Stimulated activated CD8-positive, alpha-beta memory T cell treated with anti-CD3 and anti-CD28 coated beads, Interleukin-4, amount 100 ng/mL, for 24 hours (primary cell): ENCODE results near the gene FBXW9.
"Not testable (repeated sequence)": the region's sequence is repeated elsewhere in the genome, so short reads cannot be mapped to it uniquely, and the experiment has no call there.

Experiments used
- DNase-seq: peaks from one replicate; pipeline ENCODE4 v3.0.0-alpha.2; 2020; ENCODE audit warnings: low read depth

The FBXW9 gene

DNA sequence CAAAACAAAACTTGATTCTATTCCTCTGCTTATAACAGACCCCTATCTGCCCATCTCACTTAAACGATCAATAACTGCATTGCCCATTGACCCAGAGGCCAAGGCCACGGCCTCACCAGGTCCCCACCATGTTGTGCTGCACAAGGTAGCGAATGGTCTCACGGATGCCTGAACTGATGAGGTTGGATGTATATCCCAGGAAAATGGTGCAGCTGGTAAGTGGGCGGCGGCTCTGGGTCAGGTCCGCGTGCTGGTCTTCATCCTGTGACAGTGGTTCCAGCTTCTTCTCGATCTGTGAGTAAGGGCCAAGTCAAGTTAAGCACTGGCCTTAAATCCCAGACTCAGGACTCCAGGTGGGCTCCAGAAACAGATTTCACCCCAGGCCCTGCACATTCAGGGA lies 16.4 kb downstream of the FBXW9 start:
- DNase-seq: no peak

DNA sequence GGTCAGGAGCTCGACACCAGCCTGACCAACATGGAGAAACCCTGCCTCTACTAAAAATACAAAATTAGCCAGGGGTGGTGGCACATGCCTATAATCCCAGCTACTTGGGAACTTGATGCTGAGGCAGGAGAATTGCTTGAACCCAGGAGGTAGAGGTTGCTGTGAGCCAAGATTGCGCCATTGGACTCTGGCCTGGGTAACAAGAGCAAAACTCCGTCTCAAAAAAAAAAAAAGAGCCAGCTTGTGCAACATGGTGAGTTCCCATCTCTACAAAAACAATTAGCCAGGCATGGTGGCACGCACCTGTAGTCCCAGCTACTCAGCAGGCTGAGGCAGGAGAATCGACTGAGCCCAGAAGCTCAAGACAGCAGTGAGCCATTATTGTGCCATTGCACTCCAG lies 18.4 kb downstream of the FBXW9 start:
- not testable (repeated sequence) for DNase-seq

DNA sequence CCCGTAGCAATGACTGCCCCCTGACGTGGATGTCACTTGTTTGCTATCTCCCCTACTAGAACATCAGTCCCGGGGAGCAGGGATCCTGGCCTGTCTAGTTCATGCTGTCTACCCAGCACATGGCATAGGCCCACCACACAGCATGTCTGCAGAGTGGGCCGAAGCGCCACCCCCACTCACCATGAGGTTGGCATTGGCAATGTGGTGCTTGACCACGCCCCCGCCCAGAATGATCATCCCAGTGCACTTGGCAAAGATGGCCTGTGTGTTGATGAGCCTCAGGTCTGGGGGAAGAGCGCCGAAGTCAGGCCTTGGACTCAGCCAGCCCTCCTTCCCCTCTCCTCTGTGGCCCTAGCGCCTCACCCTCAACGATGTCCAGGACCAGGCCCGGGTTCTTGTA lies 19.5 kb downstream of the FBXW9 start:
- no peak for DNase-seq

GRCh38 chr19:12676384-12676792 lies 20.0 kb downstream of the FBXW9 start:
- DNase-seq: peak; percentile 84

DNA sequence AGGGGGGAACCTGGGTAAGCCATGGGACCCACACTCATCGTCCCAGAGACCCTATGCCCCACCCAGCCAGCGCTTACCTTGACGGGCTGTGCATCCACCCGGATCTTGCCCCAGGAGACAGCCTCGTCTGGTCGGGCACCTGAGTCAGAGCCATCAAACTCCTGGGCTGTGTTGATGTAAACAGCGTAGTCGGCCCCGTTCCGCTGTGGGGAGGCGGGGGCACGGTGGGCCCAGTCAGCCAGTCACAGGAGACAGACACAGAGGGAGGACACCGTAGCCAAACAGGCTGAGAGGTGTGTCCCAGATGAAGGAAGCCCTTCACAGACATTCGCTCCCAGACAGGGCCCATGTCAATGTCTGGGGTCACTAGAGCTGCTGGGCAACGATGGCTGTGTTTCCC lies 20.5 kb downstream of the FBXW9 start:
- DNase-seq: no peak

DNA sequence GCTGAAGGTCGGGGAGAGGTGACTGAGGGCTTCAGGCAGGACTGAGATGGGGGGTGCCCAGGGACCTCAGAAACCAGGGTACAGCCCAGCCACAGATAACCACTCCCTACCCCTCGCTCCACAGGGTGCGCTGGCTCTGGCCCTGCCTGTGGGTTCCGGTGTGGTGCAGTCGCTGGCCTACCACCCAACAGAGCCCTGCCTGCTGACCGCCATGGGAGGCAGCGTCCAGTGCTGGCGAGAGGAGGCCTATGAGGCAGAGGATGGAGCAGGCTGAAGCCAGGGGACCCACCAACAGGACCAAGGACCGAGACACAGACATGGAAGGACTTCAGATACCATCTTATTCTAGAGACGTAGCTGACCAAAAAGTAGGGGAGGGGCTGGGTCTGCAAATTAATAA lies 21.0 kb downstream of the FBXW9 start:
- DNase-seq: no peak

DNA sequence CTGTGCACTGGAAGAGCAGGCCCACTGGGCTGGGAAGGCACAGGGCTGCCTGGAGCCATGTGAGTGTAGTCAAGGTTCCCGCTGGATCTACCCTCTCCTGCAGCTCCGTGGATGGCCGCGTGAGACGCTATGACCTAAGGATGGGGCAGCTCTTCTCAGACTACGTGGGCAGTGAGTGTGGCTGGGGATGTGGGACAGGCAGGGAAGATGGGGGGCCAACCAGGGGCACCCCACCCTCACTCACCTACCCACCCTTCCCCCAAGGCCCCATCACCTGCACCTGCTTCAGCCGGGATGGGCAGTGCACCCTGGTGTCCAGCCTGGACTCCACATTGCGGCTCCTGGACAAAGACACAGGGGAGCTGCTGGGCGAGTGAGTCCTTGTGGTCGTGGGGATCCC lies 23.7 kb downstream of the FBXW9 start:
- no peak for DNase-seq

DNA sequence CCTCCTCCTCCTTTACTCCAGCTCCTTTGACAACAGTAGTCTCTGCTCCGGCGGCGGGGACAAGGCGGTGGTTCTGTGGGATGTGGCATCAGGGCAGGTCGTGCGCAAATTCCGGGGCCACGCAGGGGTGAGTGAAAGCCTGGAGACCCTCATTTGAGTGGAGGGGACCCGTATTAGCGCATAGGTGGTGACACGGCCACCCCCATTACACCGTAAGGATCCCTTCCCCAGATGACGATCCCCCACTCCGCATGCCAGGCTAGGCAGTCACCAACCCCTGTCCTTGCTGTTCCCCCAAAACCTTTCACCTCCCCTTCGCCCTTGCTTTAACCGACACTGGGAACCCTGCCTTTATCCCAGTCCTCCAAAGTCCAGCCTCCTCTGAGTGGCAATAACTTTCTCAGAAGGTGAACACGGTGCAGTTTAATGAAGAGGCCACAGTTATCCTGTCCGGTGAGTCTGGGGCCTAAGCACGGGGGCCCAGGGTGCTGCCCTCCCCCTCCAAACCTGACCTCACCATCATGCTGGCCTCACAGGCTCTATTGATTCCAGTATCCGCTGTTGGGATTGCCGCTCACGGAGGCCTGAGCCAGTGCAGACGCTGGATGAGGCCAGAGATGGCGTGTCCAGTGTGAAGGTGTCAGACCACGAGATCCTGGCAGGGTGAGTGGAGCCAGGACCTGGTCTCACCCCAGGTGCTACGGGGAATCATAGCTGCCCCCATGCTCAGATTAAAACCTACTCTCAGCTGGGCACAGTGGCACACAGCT lies 26.1 kb downstream of the FBXW9 start:
- DNase-seq: no peak

DNA sequence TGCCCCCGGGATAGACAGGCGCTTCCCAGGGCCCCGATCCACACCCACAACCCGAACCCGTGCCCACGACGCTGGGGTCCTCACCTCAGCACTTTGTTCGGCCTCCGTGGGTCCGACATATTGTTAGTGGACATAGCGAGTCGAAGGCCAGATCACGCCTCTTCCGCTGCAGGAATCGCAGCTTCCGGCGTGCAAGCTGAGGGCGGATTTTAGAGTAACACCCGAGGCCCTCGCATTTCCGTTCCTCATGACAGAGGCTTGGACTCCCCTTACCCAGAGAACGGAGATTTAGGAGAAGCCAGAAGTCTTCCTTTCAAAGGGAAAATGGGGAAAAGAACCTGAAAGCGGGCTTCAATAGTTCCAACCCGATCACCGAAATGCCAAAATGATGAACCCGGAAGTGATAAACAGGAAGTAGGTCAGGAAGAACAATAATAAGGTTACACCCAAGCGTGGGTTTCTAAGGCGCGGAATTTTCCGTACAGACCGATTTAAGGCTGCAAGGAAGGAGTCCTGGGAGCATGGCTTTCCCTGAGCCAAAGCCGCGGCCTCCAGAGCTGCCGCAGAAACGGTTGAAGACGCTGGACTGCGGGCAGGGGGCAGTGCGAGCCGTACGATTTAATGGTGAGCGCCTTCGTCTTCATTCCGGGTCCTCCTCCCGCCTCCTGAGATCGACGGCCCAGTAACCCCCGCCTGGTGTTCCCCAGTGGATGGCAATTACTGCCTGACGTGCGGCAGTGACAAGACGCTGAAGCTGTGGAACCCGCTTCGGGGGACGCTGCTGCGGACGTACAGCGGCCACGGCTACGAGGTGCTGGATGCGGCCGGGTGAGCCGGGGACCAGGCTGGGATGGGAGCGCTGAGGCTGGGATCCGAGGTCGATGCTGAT lies 26.9 kb downstream of the FBXW9 start:
- peak; percentile 62 for DNase-seq

GRCh38 chr19:12668932-12669269 lies 27.5 kb downstream of the FBXW9 start:
- peak; percentile 47 for DNase-seq

- DNase-seq: no peak
Measured at GRCh38 chr19:12668346-12668745, 28.1 kb downstream of the FBXW9 start.

DNA sequence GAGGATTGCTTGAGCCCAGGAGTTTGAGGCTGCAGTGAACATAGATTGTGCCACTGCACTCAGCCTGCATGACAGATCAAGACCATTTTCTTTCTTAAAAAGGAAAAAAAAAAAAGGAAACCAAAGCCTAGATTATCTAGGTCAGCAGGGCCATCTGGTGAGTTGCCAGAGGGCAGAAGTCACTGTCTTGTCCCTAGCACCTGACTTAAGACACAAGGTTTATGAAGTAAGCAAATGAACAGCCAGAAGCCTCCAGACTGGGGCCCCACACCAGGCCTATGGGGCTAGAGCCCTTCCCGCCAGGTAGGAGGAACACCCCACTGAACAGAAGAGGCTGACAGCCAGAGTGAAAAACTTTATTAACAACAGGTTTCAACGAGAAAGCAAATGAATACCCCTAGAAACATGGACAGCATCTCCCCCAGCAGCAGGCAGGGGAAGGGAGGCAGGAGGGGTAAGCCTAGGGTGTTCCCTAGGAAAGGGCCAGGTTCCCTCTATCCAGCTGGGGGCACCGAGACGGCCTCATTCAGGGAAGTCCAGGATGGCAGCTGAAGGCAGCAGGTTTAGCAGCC lies 28.6 kb downstream of the FBXW9 start:
- DNase-seq: no peak

DNA sequence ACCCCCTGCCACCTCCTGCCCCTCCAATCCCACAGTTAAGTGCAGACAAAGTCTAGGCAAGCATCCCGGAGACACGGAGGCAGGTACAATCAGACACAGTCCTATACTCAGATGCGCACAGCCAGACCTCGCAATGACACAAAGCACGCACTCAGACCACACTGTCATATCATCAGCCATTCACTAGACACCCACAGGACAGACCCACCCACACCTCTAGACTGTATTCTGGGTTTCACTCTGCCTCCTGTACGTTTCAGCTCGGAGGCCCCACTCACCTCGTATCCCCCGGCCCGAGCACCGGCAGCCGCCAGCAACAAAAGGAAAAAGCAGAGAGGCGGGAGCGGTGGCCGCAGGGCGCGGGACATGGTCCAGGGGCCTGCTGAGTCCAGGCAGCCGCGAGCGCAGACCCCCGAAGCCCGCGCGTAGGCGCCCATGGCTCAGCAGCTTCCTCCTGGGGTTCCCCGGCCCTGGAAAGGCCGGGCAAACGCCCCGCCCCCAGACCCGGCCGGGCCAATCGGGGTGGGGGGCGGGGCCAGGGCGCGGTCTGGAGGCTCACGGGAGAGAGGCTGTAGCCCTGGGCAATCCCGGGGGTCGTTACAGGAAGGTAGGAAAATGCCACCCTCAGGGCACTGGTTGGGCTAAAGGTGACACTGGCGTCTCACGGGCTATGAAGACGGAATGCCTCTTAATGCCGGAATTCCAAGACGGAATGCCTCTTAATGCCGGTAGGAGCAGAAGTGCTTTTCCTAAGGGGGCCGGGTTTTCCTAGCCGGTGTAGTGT lies 30.0 kb downstream of the FBXW9 start, which contains the start of the genes MAN2B1 and WDR83:
Gene MAN2B1 (minus strand): TSS at position 478 of the 784 bp plus-strand sequence. CDS start 41 bp downstream, at position 437.
Gene WDR83 (plus strand): TSS at position 543 of the 784 bp plus-strand sequence. CDS start 2,984 bp downstream, outside the sequence.
- DNase-seq: peak; percentile 75

DNA sequence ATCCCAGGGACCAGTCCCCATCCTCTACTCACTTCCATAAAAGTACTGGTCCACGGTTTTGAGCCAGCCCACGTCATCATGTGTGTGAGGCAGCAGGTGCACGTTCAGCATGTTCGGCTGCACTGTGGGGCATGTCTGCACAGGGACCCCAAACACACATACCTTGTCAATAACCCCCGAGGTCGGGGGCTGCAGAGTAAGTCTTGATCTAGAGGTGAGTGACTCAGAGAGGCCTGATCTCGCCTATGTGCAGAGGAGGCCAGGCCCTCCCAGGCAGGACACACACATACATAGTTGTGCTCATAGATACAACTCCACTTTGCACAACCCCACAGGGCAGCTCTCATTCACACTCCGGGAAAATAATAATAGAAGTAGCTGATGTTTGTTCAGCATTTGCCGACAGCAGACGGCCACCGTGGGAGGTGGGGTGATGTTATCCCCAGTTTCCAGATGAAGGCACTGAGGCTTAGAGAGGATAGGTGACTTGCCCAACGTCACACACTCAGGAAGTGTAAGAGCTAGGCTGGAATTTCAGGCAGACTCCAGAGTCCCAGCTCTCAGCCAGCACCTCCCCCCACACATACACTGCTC lies 30.7 kb downstream of the FBXW9 start:
- DNase-seq: no peak

- no peak for DNase-seq
Measured at GRCh38 chr19:12665281-12665573, 31.2 kb downstream of the FBXW9 start.

DNA sequence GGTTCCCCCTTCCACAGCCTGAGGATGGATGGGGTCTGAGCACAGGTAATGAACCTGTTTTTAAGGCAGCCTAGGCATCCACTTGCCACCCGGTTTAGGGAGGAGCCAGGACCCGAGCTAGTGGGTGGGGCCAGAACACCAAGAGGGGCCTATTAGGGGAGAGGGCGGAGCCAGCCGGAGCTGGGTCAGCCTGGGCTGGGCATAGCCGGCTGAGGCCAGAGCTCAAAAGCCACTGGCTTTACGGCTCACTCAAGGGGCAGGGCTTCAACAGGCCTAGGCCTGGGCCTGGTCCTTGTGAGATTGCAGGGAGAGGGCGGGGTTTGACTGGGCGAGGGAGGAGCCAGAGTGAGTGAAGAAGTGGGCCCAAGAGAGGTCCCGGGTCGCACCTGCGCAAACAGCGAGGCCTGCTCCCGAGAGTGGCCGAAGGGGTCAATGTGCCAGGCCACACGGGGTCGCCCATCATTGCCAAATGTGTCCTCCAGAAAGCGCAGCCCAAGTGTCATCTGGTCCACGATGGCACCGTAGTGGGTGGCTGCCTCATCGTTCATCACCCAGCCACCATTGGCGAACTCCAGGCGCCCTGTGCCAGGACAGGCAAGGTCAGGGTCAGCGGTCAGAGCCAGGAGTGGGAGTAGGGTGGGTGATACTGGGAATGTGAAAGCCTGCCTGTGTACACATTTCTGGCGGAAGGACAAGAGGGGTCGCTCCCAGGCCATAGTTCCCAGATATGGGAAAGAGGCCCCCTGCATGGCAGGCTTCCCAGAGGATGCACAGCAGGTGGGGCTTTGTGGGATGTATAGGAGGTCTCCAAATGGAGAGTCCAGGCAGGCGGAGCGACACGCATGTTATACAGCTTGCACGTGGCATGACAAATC lies 31.8 kb downstream of the FBXW9 start:
- no peak for DNase-seq

DNA sequence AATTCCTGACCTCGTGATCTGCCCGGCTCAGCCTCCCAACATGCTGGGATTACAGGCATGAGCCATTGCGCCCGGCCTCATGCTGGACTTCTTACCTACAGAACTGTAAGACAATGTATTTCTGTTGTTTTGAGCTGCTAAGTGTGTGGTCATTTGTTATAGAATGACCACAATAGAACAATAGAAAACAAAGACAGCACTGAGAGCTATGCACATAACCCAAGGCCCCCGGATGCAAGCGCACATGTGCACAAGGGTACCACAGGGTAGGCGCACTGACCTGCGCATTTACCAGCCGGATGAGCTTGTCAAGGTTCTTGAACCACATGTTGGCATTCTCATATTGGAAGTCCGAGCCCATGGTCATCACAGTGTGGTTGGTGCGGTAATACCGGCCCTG lies 35.5 kb downstream of the FBXW9 start:
- no peak for DNase-seq

DNA sequence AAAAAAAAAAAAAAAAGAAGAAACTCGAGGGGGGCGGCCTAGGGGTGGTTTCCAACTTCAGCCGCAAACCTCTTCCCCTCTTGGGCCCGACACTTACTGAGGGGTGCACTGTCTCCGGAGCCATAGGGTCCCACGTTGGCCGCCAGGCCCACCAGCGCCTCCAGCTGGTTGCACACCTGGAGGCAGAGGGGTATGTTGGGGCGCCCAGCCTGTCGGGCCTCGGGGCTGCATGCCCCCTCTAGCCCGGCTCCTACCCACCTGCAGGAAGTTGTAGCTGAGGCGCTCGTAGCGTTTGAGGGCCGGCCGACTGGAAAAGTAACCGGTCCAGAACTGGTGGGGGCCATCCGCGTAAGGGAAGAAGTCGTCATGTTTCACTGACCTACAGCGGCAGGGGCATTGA lies 38.5 kb downstream of the FBXW9 start:
- no peak for DNase-seq

- no peak for DNase-seq
Measured at GRCh38 chr19:12656899-12657571, 39.4 kb downstream of the FBXW9 start.

DNA sequence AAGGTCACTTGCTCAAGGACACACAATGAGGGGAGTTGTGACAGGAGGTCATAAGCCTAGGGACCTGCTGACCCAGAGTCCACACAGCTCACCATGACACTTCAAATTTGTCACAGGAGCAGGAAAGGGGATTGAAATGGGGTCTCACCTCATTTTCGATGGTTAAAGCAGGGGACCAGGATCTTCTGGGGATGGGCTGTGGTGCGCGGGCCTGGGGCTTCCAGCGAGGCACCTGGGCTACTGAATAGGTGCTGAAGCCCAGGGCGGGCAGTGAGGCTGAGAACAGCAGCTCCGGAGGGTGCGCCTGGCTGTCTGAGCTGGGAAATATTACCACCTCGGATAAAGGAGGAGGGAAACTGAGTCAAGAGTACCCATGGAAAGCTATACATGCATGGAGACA lies 40.9 kb downstream of the FBXW9 start:
- no peak for DNase-seq
